ENCODE results near the gene WBP11. TPM values are rescaled to one million over a fixed set of nuclear protein-coding genes. Genes with fewer than 3 reads are reported as not detected.
A peak's percentile ranks its signal among the peaks of the same experiment; 100 is the strongest.

WBP11 gene
- total and polyA plus RNA-seq, 2 donors (not counting 3 experiments of a cell fraction or from before 2014, with no cell fraction given): 11.4 to 77.1 TPM

DNA sequence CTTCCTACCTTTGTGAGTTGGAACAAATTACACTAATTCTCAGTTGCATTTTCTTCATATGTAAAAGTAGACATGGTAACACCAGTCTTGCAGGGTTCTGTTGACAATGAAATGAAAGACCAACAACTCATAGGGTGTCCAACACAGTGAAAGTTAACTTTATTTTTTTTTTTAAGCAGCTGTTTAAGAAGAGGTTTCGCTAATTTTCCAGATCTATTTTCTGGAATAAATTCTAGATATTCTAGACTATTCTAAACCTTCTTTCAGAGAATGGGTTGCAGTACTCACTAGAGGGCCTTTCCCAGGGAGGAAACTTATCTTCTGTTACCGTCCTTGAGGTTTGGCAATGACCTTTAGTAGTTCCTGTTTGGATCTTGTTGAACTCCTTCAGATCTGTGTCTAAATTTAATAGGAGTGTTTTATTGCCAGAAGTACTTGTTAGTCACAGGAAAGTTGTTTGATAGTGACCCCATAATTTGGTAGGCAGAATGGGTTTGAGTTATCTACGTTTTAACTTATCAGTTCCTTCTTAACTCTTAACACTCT, 42.8 kb upstream of the WBP11 start:
- CTCF ChIA-PET: interaction anchor here (0.7 to 7.4 kb wide), 20 partner anchors 10 to 381 kb away, joined by 3 to 97 read pairs (median 4); partner anchors contain the start of genes ARHGDIB and RERG
- H3K36me3 ChIP-seq (ENCODE audit: control insufficient read depth in 2 of 2, extremely low read depth in 1 of 2, insufficient read depth in 2 of 2, low read length in 2 of 2): no peaks in the 10 kb centered on the region
- no peaks in the 10 kb centered on the region for H3K9me3 ChIP-seq (replicated peaks; ENCODE audit: control insufficient read depth, insufficient read depth, low read length)
- no peaks in the 10 kb centered on the region for H3K9me1 ChIP-seq (replicated peaks; ENCODE audit: control insufficient read depth, extremely low read depth, insufficient read depth, low read length)
- H4K20me1 ChIP-seq (replicated peaks; ENCODE audit: control insufficient read depth, extremely low read depth, insufficient read depth, low read length): no peaks in the 10 kb centered on the region
- FAIRE-seq: no peak
- no peak for TF ChIP-seq EZH2 (IDR thresholded peaks at IDR 0.05; ENCODE audit: borderline replicate concordance, low read depth, low read length, severe bottlenecking)
- TF ChIP-seq MYC (IDR thresholded peaks at IDR 0.05; ENCODE audit: low read depth, low read length): no peak
- TF ChIP-seq GATA2 (IDR thresholded peaks at IDR 0.05; ENCODE audit: insufficient read depth, insufficient read length, low read depth, low read length): peak; percentile 47
- peaks cover 65% of the 10 kb centered on the region for H3K4me1 ChIP-seq (ENCODE audit: control insufficient read depth, extremely low read depth, insufficient read depth, low read length)
- DNase-seq (ENCODE audit: low read depth, low spot score): peak; percentile 73
- H2AFZ ChIP-seq (ENCODE audit: low read depth, low read length): peak overlapping the region; percentile 7
- no peaks in the 10 kb centered on the region for H3K27me3 ChIP-seq (ENCODE audit: control insufficient read depth in 2 of 2, insufficient read depth in 2 of 2, low read length in 2 of 2)
- H3K9ac ChIP-seq (replicated peaks; ENCODE audit: extremely low read depth, insufficient read depth, low read length): no peak overlapping the region
- no peak overlapping the region for H3K4me3 ChIP-seq (replicated peaks in 1 of 3; ENCODE audit: insufficient read depth in 1 of 3, low read depth in 1 of 3, low read length in 3 of 3)
- H3K79me2 ChIP-seq (ENCODE audit: control insufficient read depth, insufficient read depth, low read length): peaks cover 7% of the 10 kb centered on the region
- POLR2A ChIA-PET: no interaction called here
- BruUV-seq (replicated peaks): no TSS peak
- no peak overlapping the region for H3K27ac ChIP-seq (ENCODE audit: insufficient read depth, low read depth, low read length)
- dilution Hi-C loops (cut with MboI; ENCODE audit: extremely low pct_ligation_motif_present, low sequenced_read_pairs) (no loop called here), intact Hi-C loops (cut with micrococcal nuclease) (no loop called here)
- peak overlapping the region; percentile 19 for H3K4me2 ChIP-seq (ENCODE audit: insufficient read depth, low read length)

DNA sequence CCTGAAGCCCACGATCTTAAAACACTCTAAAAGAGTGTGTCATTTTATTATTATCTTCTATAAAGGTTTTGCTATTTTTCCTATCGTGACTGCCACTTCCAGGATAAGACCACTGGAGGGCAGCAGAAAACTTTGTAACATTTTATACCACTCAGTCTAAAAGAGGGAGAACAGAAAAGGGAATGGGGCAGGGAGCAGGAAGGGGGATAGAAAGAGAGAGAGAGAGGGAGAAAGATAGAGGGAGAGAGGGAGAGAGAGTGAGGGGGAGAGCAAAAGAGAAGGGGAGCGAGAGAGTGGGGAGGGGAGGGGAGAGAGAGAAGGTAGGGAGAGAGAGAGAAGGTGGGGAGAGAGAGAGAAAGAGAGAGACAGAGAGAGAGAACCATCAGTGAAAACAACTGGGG, 42.1 kb upstream of the WBP11 start:
- ChIA-PET POLR2A (no interaction called here), CTCF (interaction anchor here (0.7 to 7.4 kb wide), 16 partner anchors 11 to 382 kb away, joined by 3 to 97 read pairs (median 6); partner anchors contain the start of genes ARHGDIB and RERG)
- no TSS peak for BruUV-seq (replicated peaks)
- Histone ChIP-seq H3K36me3 (ENCODE audit: control insufficient read depth in 2 of 2, extremely low read depth in 1 of 2, insufficient read depth in 2 of 2, low read length in 2 of 2) (peaks cover 0 to 5% of the 10 kb centered on the region in 2 experiments), H3K9me1 (replicated peaks; ENCODE audit: control insufficient read depth, extremely low read depth, insufficient read depth, low read length) (no peaks in the 10 kb centered on the region), H3K9ac (replicated peaks; ENCODE audit: extremely low read depth, insufficient read depth, low read length) (no peak overlapping the region), H4K20me1 (replicated peaks; ENCODE audit: control insufficient read depth, extremely low read depth, insufficient read depth, low read length) (no peaks in the 10 kb centered on the region), H3K4me3 (replicated peaks in 1 of 3; ENCODE audit: insufficient read depth in 1 of 3, low read depth in 1 of 3, low read length in 3 of 3) (no peak overlapping the region), H3K9me3 (replicated peaks; ENCODE audit: control insufficient read depth, insufficient read depth, low read length) (no peaks in the 10 kb centered on the region), H3K79me2 (ENCODE audit: control insufficient read depth, insufficient read depth, low read length) (peaks cover 15% of the 10 kb centered on the region), H3K27ac (ENCODE audit: insufficient read depth, low read depth, low read length) (no peak overlapping the region), H3K27me3 (ENCODE audit: control insufficient read depth in 2 of 2, insufficient read depth in 2 of 2, low read length in 2 of 2) (no peaks in the 10 kb centered on the region), H2AFZ (ENCODE audit: low read depth, low read length) (peak overlapping the region; percentile 72), H3K4me2 (ENCODE audit: insufficient read depth, low read length) (no peak overlapping the region), H3K4me1 (ENCODE audit: control insufficient read depth, extremely low read depth, insufficient read depth, low read length) (peaks cover 68% of the 10 kb centered on the region)
- TF ChIP-seq EZH2 (IDR thresholded peaks at IDR 0.05; ENCODE audit: borderline replicate concordance, low read depth, low read length, severe bottlenecking): no peak
- TF ChIP-seq CTCF (IDR thresholded peaks at IDR 0.05; ENCODE audit: extremely low read depth in 1 of 2, insufficient read depth in 1 of 2, low read depth in 1 of 2, low read length in 2 of 2): peak; percentile 55 to 61
- FAIRE-seq (peak; percentile 47), DNase-seq (ENCODE audit: low read depth, low spot score) (peak; percentile 81)
- intact Hi-C loops (cut with micrococcal nuclease): loop anchor here (1.0 to 2.0 kb wide), 12 partner anchors 34 to 424 kb away; partner anchors contain the start of genes ARHGDIB, C12orf60, RERG and WBP11
- dilution Hi-C loops (cut with MboI; ENCODE audit: extremely low pct_ligation_motif_present, low sequenced_read_pairs): no loop called here
